Measurements from ENCODE around the gene PRSS21.

Gene PRSS21

DNA sequence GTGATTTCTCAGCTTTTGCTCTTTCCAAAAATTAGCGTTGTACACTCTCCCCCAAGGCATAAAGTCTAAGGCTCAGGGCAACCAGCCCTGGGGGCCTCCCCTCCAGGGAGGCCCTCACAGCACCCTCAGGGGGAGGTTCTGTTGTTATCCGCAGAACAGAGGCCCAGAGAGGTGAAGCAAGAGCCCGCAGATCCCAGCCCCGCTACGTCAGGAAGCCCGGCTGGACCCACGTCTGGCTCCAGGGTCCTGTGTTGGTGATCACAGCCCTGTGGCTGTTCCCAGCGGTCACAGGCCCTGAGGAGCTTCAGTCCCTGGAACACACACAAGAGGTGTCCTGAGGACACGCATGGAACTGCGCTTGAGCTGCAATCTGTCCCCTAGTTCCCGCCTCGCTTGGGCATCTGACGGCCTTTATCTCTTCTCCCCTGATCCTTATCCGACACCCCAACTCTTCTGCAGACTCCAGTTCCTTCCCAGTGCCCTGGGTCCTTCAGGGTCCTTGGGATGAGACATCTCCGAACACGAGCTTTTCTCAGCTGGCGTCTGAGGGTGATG, 11.9 kb downstream of the PRSS21 start:
- Mint-ChIP-seq H3K9me3 (no peaks in the 10 kb centered on the region), H3K27me3 (peaks cover 10% of the 10 kb centered on the region), H3K27ac (no peak overlapping the region), H3K4me3 (no peak overlapping the region), H3K36me3 (ENCODE audit: low read depth) (peaks cover 12% of the 10 kb centered on the region), H3K4me1 (ENCODE audit: low read depth) (peaks cover 23% of the 10 kb centered on the region)
- intact Hi-C loops (cut with micrococcal nuclease), result no loop called here

GRCh38 chr16:2829501-2830354, 12.7 kb downstream of the PRSS21 start, which contains the start of gene ZG16B:
ZG16B (plus strand) TSS chr16:2830303; CDS start chr16:2830442, 139 bp downstream.
- peaks cover 23% of the 10 kb centered on the region for H3K4me1 Mint-ChIP-seq (ENCODE audit: low read depth)
- no peaks in the 10 kb centered on the region for H3K9me3 Mint-ChIP-seq
- H3K27me3 Mint-ChIP-seq, result peaks cover 12% of the 10 kb centered on the region
- peak within 1 kb of the TSS; percentile 69 for H3K4me3 Mint-ChIP-seq
- peaks cover 12% of the 10 kb centered on the region for H3K36me3 Mint-ChIP-seq (ENCODE audit: low read depth)
- H3K27ac Mint-ChIP-seq, result peak within 1 kb of the TSS; percentile 80
- intact Hi-C loops (cut with micrococcal nuclease), result no loop called here

- H3K4me1 Mint-ChIP-seq (ENCODE audit: low read depth), result peaks cover 23% of the 10 kb centered on the region
- H3K36me3 Mint-ChIP-seq (ENCODE audit: low read depth), result peaks cover 12% of the 10 kb centered on the region
- intact Hi-C loops (cut with micrococcal nuclease), result no loop called here
- H3K27ac Mint-ChIP-seq, result peak overlapping the region; percentile 80
- peaks cover 13% of the 10 kb centered on the region for H3K27me3 Mint-ChIP-seq
- no peaks in the 10 kb centered on the region for H3K9me3 Mint-ChIP-seq
- H3K4me3 Mint-ChIP-seq, result peak overlapping the region; percentile 69
Observed at GRCh38 chr16:2830355-2830695, 13.3 kb downstream of the PRSS21 start.

DNA sequence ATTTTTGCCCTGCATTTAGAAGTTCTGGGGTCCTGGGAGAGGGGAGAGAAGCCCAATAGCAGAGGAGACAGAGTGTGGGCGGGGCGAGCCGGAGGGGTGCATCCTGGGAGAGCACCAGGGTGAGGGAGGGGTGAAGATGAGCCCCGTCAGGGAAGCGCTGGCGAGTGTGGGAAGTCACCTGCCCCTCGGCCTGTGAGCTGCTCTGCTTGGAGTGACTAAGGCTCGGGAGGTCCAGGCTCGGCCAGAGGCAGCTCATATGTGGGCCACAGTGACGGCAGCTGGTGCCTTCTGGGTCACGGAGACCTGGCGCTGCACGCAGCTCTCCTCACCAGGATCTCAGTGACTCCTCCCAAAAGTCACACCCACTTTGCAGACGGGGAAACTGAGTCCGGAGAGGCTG, 14.2 kb downstream of the PRSS21 start:
- H3K36me3 Mint-ChIP-seq (ENCODE audit: low read depth), result peaks cover 12% of the 10 kb centered on the region
- peaks cover 30% of the 10 kb centered on the region for H3K4me1 Mint-ChIP-seq (ENCODE audit: low read depth)
- peaks cover 18% of the 10 kb centered on the region for H3K27me3 Mint-ChIP-seq
- no peak overlapping the region for H3K4me3 Mint-ChIP-seq
- no peaks in the 10 kb centered on the region for H3K9me3 Mint-ChIP-seq
- intact Hi-C loops (cut with micrococcal nuclease), result no loop called here
- peak overlapping the region; percentile 80 for H3K27ac Mint-ChIP-seq

DNA sequence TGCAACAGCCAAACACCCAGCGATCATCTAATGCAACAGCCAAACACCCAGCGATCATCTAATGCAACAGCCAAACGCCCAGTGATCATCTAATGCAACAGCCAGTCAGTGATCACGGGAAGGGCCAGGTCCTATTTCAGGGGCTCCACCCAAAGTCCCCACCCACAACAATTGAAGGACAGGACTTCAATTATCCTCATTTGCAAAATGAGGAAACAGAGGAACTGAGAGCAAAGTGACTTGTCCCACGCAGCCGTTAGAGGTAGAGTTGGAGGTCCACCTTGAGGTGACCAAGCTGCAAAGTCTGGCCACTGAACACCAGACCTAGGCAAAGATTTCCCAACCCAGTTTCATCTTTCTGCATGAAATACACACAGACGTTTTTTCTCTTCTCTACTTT, 16.7 kb downstream of the PRSS21 start:
- Mint-ChIP-seq H3K9me3 (no peaks in the 10 kb centered on the region), H3K4me3 (no peak overlapping the region), H3K27ac (no peak overlapping the region), H3K36me3 (ENCODE audit: low read depth) (peaks cover 12% of the 10 kb centered on the region), H3K4me1 (ENCODE audit: low read depth) (peaks cover 38% of the 10 kb centered on the region), H3K27me3 (peaks cover 35% of the 10 kb centered on the region)
- intact Hi-C loops (cut with micrococcal nuclease), result no loop called here

DNA sequence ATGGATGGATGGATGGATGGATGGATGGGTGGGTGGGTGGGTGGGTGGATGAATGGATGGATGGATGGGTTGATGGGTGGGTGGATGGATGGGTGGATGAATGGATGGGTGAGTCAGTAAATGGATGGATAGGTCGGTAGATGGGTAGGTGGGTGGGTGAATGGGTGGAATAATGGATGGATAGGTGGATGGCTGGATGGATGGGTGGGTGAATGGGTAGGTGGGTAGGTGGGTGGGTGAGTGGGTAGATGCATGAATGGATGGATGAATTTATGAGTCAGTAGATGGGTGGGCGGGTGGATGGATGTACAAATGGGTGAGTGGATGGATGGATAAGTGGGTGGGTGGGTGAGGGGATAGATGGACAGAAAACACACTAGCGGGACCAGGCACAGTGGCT, 17.9 kb downstream of the PRSS21 start:
- Mint-ChIP-seq H3K36me3 (ENCODE audit: low read depth) (peaks cover 12% of the 10 kb centered on the region), H3K9me3 (no peaks in the 10 kb centered on the region), H3K4me1 (ENCODE audit: low read depth) (peaks cover 34% of the 10 kb centered on the region), H3K4me3 (no peak overlapping the region), H3K27ac (no peak overlapping the region), H3K27me3 (peaks cover 37% of the 10 kb centered on the region)
- intact Hi-C loops (cut with micrococcal nuclease), result no loop called here

GRCh38 chr16:2835638-2836493, 18.8 kb downstream of the PRSS21 start:
- H3K27me3 Mint-ChIP-seq, result peaks cover 37% of the 10 kb centered on the region
- no peak overlapping the region for H3K4me3 Mint-ChIP-seq
- no peak overlapping the region for H3K27ac Mint-ChIP-seq
- no peaks in the 10 kb centered on the region for H3K9me3 Mint-ChIP-seq
- H3K36me3 Mint-ChIP-seq (ENCODE audit: low read depth), result peaks cover 8% of the 10 kb centered on the region
- H3K4me1 Mint-ChIP-seq (ENCODE audit: low read depth), result peaks cover 27% of the 10 kb centered on the region
- intact Hi-C loops (cut with micrococcal nuclease), result no loop called here

DNA sequence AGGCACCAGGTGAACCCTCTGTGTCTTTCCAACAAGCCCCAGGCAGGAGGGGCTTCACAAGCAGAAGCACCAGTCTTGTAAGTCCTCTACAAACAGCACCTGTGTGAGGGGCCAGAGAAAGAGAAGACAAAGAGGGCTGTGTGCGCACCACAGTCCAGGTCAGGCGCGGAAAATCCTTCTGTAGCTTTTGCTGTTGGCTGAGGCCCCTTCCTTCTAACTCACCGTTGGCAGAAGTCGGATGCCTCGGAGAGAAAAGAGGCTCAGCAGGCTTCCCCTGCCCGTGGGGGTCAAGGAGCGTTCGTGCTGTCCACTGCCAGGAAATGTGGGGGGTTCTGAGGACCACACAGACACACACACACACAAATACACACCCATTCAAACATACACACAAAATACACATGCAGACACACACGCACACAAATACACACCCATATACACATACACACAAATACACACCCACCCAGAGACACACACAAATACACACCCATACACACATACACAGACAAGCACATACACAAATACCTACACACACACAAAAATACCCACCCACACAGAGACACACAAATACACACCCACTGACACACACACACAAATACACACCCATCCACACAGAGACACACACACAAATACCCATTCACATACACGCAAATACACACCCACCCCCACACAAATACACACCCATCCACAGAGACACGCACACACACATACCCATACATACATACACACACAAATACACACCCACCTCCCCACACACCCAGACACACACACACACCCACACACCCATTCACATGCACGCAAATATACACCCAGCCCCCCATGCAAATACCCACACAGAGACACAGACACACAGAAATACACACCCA, 19.8 kb downstream of the PRSS21 start:
- Mint-ChIP-seq H3K9me3 (no peaks in the 10 kb centered on the region), H3K4me1 (ENCODE audit: low read depth) (peaks cover 31% of the 10 kb centered on the region), H3K27ac (no peak overlapping the region), H3K36me3 (ENCODE audit: low read depth) (no peaks in the 10 kb centered on the region), H3K27me3 (peaks cover 37% of the 10 kb centered on the region), H3K4me3 (no peak overlapping the region)
- intact Hi-C loops (cut with micrococcal nuclease), result no loop called here

GRCh38 chr16:2838928-2839327, 21.9 kb downstream of the PRSS21 start:
- Mint-ChIP-seq H3K27ac (no peak overlapping the region), H3K4me3 (no peak overlapping the region), H3K9me3 (no peaks in the 10 kb centered on the region), H3K4me1 (ENCODE audit: low read depth) (peaks cover 34% of the 10 kb centered on the region), H3K27me3 (peaks cover 32% of the 10 kb centered on the region), H3K36me3 (ENCODE audit: low read depth) (no peaks in the 10 kb centered on the region)
- intact Hi-C loops (cut with micrococcal nuclease), result loop anchor here (1.0 kb wide), 2 partner anchors 29 to 80 kb away; no protein-coding TSS in a partner anchor

GRCh38 chr16:2839650-2840450, 22.8 kb downstream of the PRSS21 start:
- H3K27me3 Mint-ChIP-seq, result peaks cover 29% of the 10 kb centered on the region
- no peaks in the 10 kb centered on the region for H3K36me3 Mint-ChIP-seq (ENCODE audit: low read depth)
- H3K27ac Mint-ChIP-seq, result no peak overlapping the region
- intact Hi-C loops (cut with micrococcal nuclease), result loop anchor here (1.0 kb wide), 2 partner anchors 28 to 79 kb away; no protein-coding TSS in a partner anchor
- peaks cover 34% of the 10 kb centered on the region for H3K4me1 Mint-ChIP-seq (ENCODE audit: low read depth)
- H3K4me3 Mint-ChIP-seq, result no peak overlapping the region
- H3K9me3 Mint-ChIP-seq, result no peaks in the 10 kb centered on the region

- Mint-ChIP-seq H3K4me3 (no peak overlapping the region), H3K27me3 (peaks cover 22% of the 10 kb centered on the region), H3K4me1 (ENCODE audit: low read depth) (peaks cover 30% of the 10 kb centered on the region), H3K27ac (no peak overlapping the region), H3K36me3 (ENCODE audit: low read depth) (no peaks in the 10 kb centered on the region), H3K9me3 (no peaks in the 10 kb centered on the region)
- intact Hi-C loops (cut with micrococcal nuclease), result no loop called here
Observed at GRCh38 chr16:2840914-2841313, 23.9 kb downstream of the PRSS21 start.

GRCh38 chr16:2841606-2842339, 24.7 kb downstream of the PRSS21 start:
- Mint-ChIP-seq H3K27me3 (peaks cover 17% of the 10 kb centered on the region), H3K4me3 (peak overlapping the region; percentile 44), H3K4me1 (ENCODE audit: low read depth) (peaks cover 25% of the 10 kb centered on the region), H3K27ac (peak overlapping the region; percentile 37), H3K9me3 (no peaks in the 10 kb centered on the region), H3K36me3 (ENCODE audit: low read depth) (no peaks in the 10 kb centered on the region)
- intact Hi-C loops (cut with micrococcal nuclease), result no loop called here

Data from dendritic cell treated with granulocyte-macrophage colony-stimulating factor and Interleukin-4, amounts not matched to agents 40 ng/mL and 50 ng/mL, for 4 days (primary cell).